Panc1 (cell line): ENCODE results near the gene RAPGEF5. TPM values are rescaled to one million over a fixed set of nuclear protein-coding genes. Genes with fewer than 3 reads are reported as not detected.

ENCODE experiments used
- ATAC-seq: fragments of 200-7000 bp; cut with Tn5 transposase; 2 replicates; pipeline ENCODE4 v1.9.1; 2020; ENCODE audit warnings: mild to moderate bottlenecking, moderate library complexity
- BruUV-seq: library from RNA; stranded (reverse); fragments of 400-500 nt; replicated peaks from 2 replicates; lab custom pipeline; 2021; lab: Mats Ljungman, UMichigan
- CTCF ChIA-PET: fragments of 300-600 bp; sonication (Branson Sonifier 250); formaldehyde crosslinking; loops from one replicate; lab custom pipeline; 2022; ENCODE audit warnings: antibody characterized with exemption; lab: Charles Lee
- POLR2A ChIA-PET: fragments of 300-600 bp; sonication (Branson Sonifier 250); formaldehyde crosslinking; loops from one replicate; lab custom pipeline; 2022; ENCODE audit warnings: antibody characterized with exemption; lab: Charles Lee
- DNase-seq: peaks from one replicate; pipeline ENCODE4 v3.0.0-alpha.2; 2010; ENCODE audit warnings: low read depth, low spot score
- H3K27ac ChIP-seq: 2 replicates; pipeline ENCODE4 v1.5.1; 2011; ENCODE audit warnings: mild to moderate bottlenecking, low read length, inconsistent platforms
- H3K27me3 ChIP-seq: fragments of 200-500 bp; sonication (Bioruptor generic); 2 replicates; pipeline ENCODE4 v1.6.0; 2014; ENCODE audit warnings: low read length, inconsistent platforms; ENCODE audit not compliant: control insufficient read depth, insufficient read depth
- H3K36me3 ChIP-seq: fragments of 200-500 bp; sonication (Bioruptor generic); 2 replicates; pipeline ENCODE4 v1.5.1; 2014; ENCODE audit warnings: inconsistent platforms, mild to moderate bottlenecking, low read length, moderate library complexity; ENCODE audit not compliant: control insufficient read depth, insufficient read depth
- H3K4me1 ChIP-seq: 2 replicates; pipeline ENCODE4 v1.5.1; 2011; ENCODE audit warnings: inconsistent platforms, mild to moderate bottlenecking, low read length, moderate library complexity; ENCODE audit not compliant: control insufficient read depth, insufficient read depth
- H3K4me3 ChIP-seq, 2 experiments: 2 replicates each; pipeline ENCODE4 v1.5.1; 2011 to 2012; ENCODE audit warnings: low read depth in 2 of 2, low read length in 2 of 2, mild to moderate bottlenecking in 2 of 2, inconsistent platforms in 1 of 2, moderate library complexity in 1 of 2
- H3K9me3 ChIP-seq: fragments of 200-500 bp; sonication (Bioruptor generic); 2 replicates; pipeline ENCODE4 v1.5.1; 2014; ENCODE audit warnings: low read depth, mild to moderate bottlenecking, inconsistent platforms, low read length, moderate library complexity; ENCODE audit not compliant: control insufficient read depth, insufficient read depth
- CTCF ChIP-seq: fragments of 450-650 bp; IDR thresholded peaks from 2 replicates; pipeline ENCODE4 v1.5.1; 2017; ENCODE audit warnings: mild to moderate bottlenecking
- POLR2AphosphoS5 ChIP-seq: IDR thresholded peaks from 2 replicates; pipeline ENCODE4 v1.6.1; 2012; ENCODE audit warnings: mild to moderate bottlenecking, low read depth, low read length, moderate library complexity
- REST ChIP-seq, 2 experiments: IDR thresholded peaks; 2 replicates each; pipeline ENCODE4 v1.6.1; 2011 to 2012; ENCODE audit warnings: low read depth in 2 of 2, control low read depth in 1 of 2, low read length in 1 of 2, mild to moderate bottlenecking in 1 of 2, moderate library complexity in 1 of 2; ENCODE audit not compliant: insufficient read depth in 1 of 2
- SIN3A ChIP-seq: IDR thresholded peaks from 2 replicates; pipeline ENCODE4 v1.6.1; 2012; ENCODE audit warnings: low read depth, mild to moderate bottlenecking, low read length, moderate library complexity, borderline replicate concordance; ENCODE audit not compliant: insufficient read depth
- TCF7L2 ChIP-seq: IDR thresholded peaks from 2 replicates; pipeline ENCODE4 v1.6.1; 2011; ENCODE audit warnings: mild to moderate bottlenecking, low read depth, low read length, inconsistent platforms
- in situ Hi-C: cut with HindIII; loops from 2 replicates; pipeline ENCODE4 v1.10.0; 2016; ENCODE audit warnings: low sequenced_read_pairs, low pct_unique_long_range_greater_than_20kb
- intact Hi-C: fragments of 100-400 bp; cut with micrococcal nuclease; formaldehyde crosslinking; loops from one replicate; pipeline ENCODE4 v1.10.0; 2022; ENCODE audit not compliant: unreplicated experiment
- total RNA-seq: library from RNA; stranded (reverse); gene quantifications from one replicate; pipeline ENCODE4 v1.2.1, GENCODE V29; 2021; ENCODE audit not compliant: unreplicated experiment

The RAPGEF5 gene
- total RNA-seq, 1 experiment from 2014 or later, result 1.4 TPM

- no peak for DNase-seq
- intact Hi-C loops (no loop called here), in situ Hi-C loops (no loop called here)
- H3K4me1 ChIP-seq, result no peaks in the 10 kb centered on the region
- H3K27ac ChIP-seq, result no peak overlapping the region
- no TSS peak for BruUV-seq
- ChIA-PET POLR2A (no interaction called here), CTCF (no interaction called here)
- ATAC-seq, result no peak
- no peak for TF ChIP-seq CTCF
- no peaks in the 10 kb centered on the region for H3K36me3 ChIP-seq
- H3K27me3 ChIP-seq, result no peaks in the 10 kb centered on the region
- H3K9me3 ChIP-seq, result no peaks in the 10 kb centered on the region
- no peak overlapping the region for H3K4me3 ChIP-seq
Observed at GRCh38 chr7:22252016-22252415, 104.9 kb downstream of the RAPGEF5 start.

- in situ Hi-C loops, result no loop called here
- CTCF ChIA-PET, result no interaction called here
Observed at GRCh38 chr7:22251281-22251680, 105.7 kb downstream of the RAPGEF5 start.

More at GRCh38 chr7:22251281-22251680, 105.7 kb downstream of the RAPGEF5 start:
- no peaks in the 10 kb centered on the region for H3K36me3 ChIP-seq
- TF ChIP-seq SIN3A (no peak), POLR2AphosphoS5 (no peak), TCF7L2 (no peak), CTCF (no peak), REST (IDR thresholded peaks at IDR 0.05; ENCODE audit: insufficient read depth in 1 of 2, low read depth in 2 of 2, low read length in 1 of 2) (no peak)
- no peaks in the 10 kb centered on the region for H3K9me3 ChIP-seq
- POLR2A ChIA-PET, result no interaction called here
- intact Hi-C loops, result no loop called here
- no peaks in the 10 kb centered on the region for H3K27me3 ChIP-seq
- BruUV-seq, result no TSS peak
- ATAC-seq (no peak), DNase-seq (no peak)
- no peak overlapping the region for H3K4me3 ChIP-seq
- H3K4me1 ChIP-seq, result no peaks in the 10 kb centered on the region
- no peak overlapping the region for H3K27ac ChIP-seq
